ENCODE data around the gene RAD51AP2. TPM values are rescaled to one million over a fixed set of nuclear protein-coding genes. Genes with fewer than 3 reads are reported as not detected.

Gene RAD51AP2
- total and polyA plus RNA-seq, 2 of the 13 experiments (the other 11 are each of a cell fraction or from before 2014, with no cell fraction given) = 0.11 to 0.12 TPM

GRCh38 chr2:17538844-17539554 lies 20.8 kb upstream of the RAD51AP2 start (continued):
- TF ChIP-seq ZNF253 (CRISPR knock-in tag; IDR thresholded peaks at IDR 0.05; ENCODE audit: borderline replicate concordance) (peak; percentile 72; the same call in 1 of the 2 replicates), MZF1 (CRISPR knock-in tag; IDR thresholded peaks at IDR 0.05; ENCODE audit: borderline replicate concordance) (no peak), NFIB (CRISPR knock-in tag; IDR thresholded peaks at IDR 0.05; ENCODE audit: borderline replicate concordance) (no peak), FOXP4 (CRISPR knock-in tag; IDR thresholded peaks at IDR 0.05) (peak; percentile 64), ELK4 (CRISPR knock-in tag; IDR thresholded peaks at IDR 0.05; ENCODE audit: borderline replicate concordance) (peak; percentile 69; the same call in 1 of the 2 replicates), ZNF891 (CRISPR knock-in tag; IDR thresholded peaks at IDR 0.05) (peak; percentile 97), MATR3 (CRISPR knock-in tag; IDR thresholded peaks at IDR 0.05) (no peak), CHD4 (IDR thresholded peaks at IDR 0.05; ENCODE audit: borderline replicate concordance, low read length) (no peak; the same call in 1 of the 2 replicates), SNAPC2 (CRISPR knock-in tag; IDR thresholded peaks at IDR 0.05) (peak; percentile 84; the same call in 1 of the 2 replicates), CSRNP2 (CRISPR knock-in tag; conservative IDR thresholded peaks at IDR 0.05; ENCODE audit: low read depth) (0 out of 2 replicates have a peak, but pooled peaks have one; percentile 26), ETV5 (CRISPR knock-in tag; IDR thresholded peaks at IDR 0.05; ENCODE audit: borderline replicate concordance) (peak; percentile 67; the same call in 1 of the 2 replicates), ZNF451 (CRISPR knock-in tag; IDR thresholded peaks at IDR 0.05) (no peak), ZIK1 (CRISPR knock-in tag; IDR thresholded peaks at IDR 0.05; ENCODE audit: borderline replicate concordance, low read depth) (peak; percentile 83), SUZ12 (IDR thresholded peaks at IDR 0.05; ENCODE audit: low read depth, low read length) (no peak), NCOA5 (CRISPR knock-in tag; IDR thresholded peaks at IDR 0.05) (no peak), ZNF609 (CRISPR knock-in tag; IDR thresholded peaks at IDR 0.05; ENCODE audit: borderline replicate concordance) (peak; percentile 61; the same call in 1 of the 2 replicates)
- TF ChIP-seq, protein P1, sequence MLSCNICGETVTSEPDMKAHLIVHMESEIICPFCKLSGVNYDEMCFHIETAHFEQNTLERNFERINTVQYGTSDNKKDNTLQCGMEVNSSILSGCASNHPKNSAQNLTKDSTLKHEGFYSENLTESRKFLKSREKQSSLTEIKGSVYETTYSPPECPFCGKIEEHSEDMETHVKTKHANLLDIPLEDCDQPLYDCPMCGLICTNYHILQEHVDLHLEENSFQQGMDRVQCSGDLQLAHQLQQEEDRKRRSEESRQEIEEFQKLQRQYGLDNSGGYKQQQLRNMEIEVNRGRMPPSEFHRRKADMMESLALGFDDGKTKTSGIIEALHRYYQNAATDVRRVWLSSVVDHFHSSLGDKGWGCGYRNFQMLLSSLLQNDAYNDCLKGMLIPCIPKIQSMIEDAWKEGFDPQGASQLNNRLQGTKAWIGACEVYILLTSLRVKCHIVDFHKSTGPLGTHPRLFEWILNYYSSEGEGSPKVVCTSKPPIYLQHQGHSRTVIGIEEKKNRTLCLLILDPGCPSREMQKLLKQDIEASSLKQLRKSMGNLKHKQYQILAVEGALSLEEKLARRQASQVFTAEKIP (CRISPR knock-in tag; IDR thresholded peaks at IDR 0.05; ENCODE audit: borderline replicate concordance) = no peak; the same call in 1 of the 2 replicates

Data from HepG2 (cell line).